HepG2 (cell line): ENCODE data around the gene GBGT1. TPM values are rescaled to one million over a fixed set of nuclear protein-coding genes. Genes with fewer than 3 reads are reported as not detected.

Experiments used
- ATAC-seq: fragments of 200-7000 bp; cut with Tn5 transposase; 3 replicates; pipeline ENCODE4 v1.9.1; 2020; ENCODE audit warnings: mild to moderate bottlenecking, moderate library complexity
- BruUV-seq: library from RNA; stranded (reverse); fragments of 400-500 nt; replicated peaks from 2 replicates; lab custom pipeline; 2021; lab: Mats Ljungman, UMichigan
- CTCF ChIA-PET: fragments of 300-600 bp; formaldehyde crosslinking; extraction: SDS; loops from one replicate; lab custom pipeline; 2021; ENCODE audit warnings: low total read pairs, inconsistent platforms, low intra/inter-chr PET ratio; lab: Yijun Ruan, JAX
- POLR2A ChIA-PET: fragments of 350-600 bp; sonication (Branson Sonifier 250); formaldehyde crosslinking; loops from one replicate; lab custom pipeline; 2020; ENCODE audit warnings: antibody characterized with exemption, inconsistent platforms; lab: Yijun Ruan, JAX
- DNase-seq: peaks from one replicate; pipeline ENCODE4 v3.0.0-alpha.2; 2015; ENCODE audit warnings: low spot score
- FAIRE-seq: peaks from 3 replicates; lab custom pipeline; 2011; peaks lifted over from hg19 to GRCh38; lab: Jason Lieb, UNC
- H2AFZ ChIP-seq: one replicate; pipeline ENCODE4 v1.6.1; 2011; ENCODE audit warnings: low read length, inconsistent platforms
- H3K27ac ChIP-seq: fragments of 300-600 bp; 3 replicates; pipeline ENCODE4 v1.8.0; 2011; ENCODE audit warnings: mixed run types, mild to moderate bottlenecking, mixed read lengths, low read length, inconsistent platforms; ENCODE audit not compliant: insufficient read depth; ENCODE audit errors: extremely low read length
- H3K27me3 ChIP-seq, 2 experiments: fragments of 200-600 bp in 1 of 2; 2 replicates in 1 of 2; 3 replicates in 1 of 2; pipeline versions ENCODE4 v1.6.0 to v1.8.0; 2011; ENCODE audit warnings: low read length in 2 of 2, mild to moderate bottlenecking in 2 of 2, moderate library complexity in 2 of 2, inconsistent platforms in 1 of 2; ENCODE audit not compliant: insufficient read depth in 2 of 2, control insufficient read depth in 1 of 2
- H3K36me3 ChIP-seq, 2 experiments: fragments of 200-600 bp in 1 of 2; replicated peaks in 1 of 2; 2 replicates in 1 of 2; 3 replicates in 1 of 2; pipeline versions ENCODE4 v1.5.1 to v1.8.0; 2011; ENCODE audit warnings: low read length in 2 of 2, inconsistent platforms in 1 of 2; ENCODE audit not compliant: insufficient read depth in 2 of 2, control insufficient read depth in 1 of 2
- H3K4me1 ChIP-seq: 2 replicates; pipeline ENCODE4 v1.5.1; 2012; ENCODE audit warnings: low read length, inconsistent platforms; ENCODE audit not compliant: insufficient read depth
- H3K4me2 ChIP-seq: 2 replicates; pipeline ENCODE4 v1.6.0; 2011; ENCODE audit warnings: low read depth, low read length, inconsistent platforms
- H3K4me3 ChIP-seq, 3 experiments: fragments of 200-600 bp in 1 of 3; sonication (generic), shearing (Covaris generic) in 1 of 3; replicated peaks in 1 of 3; 2 replicates each; pipeline ENCODE4 v1.5.1; 2011 to 2016; ENCODE audit warnings: low read length in 3 of 3, inconsistent platforms in 2 of 3, low read depth in 2 of 3, mild to moderate bottlenecking in 2 of 3, control low read depth in 1 of 3, mixed read lengths in 1 of 3; ENCODE audit not compliant: insufficient read depth in 1 of 3
- H3K79me2 ChIP-seq: one replicate; pipeline ENCODE4 v1.6.1; 2011; ENCODE audit warnings: low read length, inconsistent platforms; ENCODE audit not compliant: insufficient read depth
- H3K9ac ChIP-seq: 2 replicates; pipeline ENCODE4 v1.6.0; 2011; ENCODE audit warnings: mild to moderate bottlenecking, low read depth, low read length, inconsistent platforms; ENCODE audit not compliant: insufficient read depth
- H3K9me3 ChIP-seq: 2 replicates; pipeline ENCODE4 v1.5.1; 2012; ENCODE audit warnings: mild to moderate bottlenecking, low read length
- H4K20me1 ChIP-seq: 2 replicates; pipeline ENCODE4 v1.6.0; 2011; ENCODE audit warnings: inconsistent platforms, mild to moderate bottlenecking, low read length, moderate library complexity; ENCODE audit not compliant: insufficient read depth
- CBX5 ChIP-seq: sonication (generic); formaldehyde crosslinking; IDR thresholded peaks from 2 replicates; pipeline ENCODE4 v1.4.0; 2020; ENCODE audit warnings: missing genetic modification reagents, borderline replicate concordance
- DNMT1 ChIP-seq: sonication (generic); formaldehyde crosslinking; IDR thresholded peaks from 2 replicates; pipeline ENCODE4 v1.5.1; 2020; ENCODE audit warnings: mild to moderate bottlenecking, missing genetic modification reagents
- ELF3 ChIP-seq: IDR thresholded peaks from 2 replicates; pipeline ENCODE4 v1.6.1; 2016; ENCODE audit warnings: missing genetic modification reagents, missing compliant biosample characterization
- FLYWCH1 ChIP-seq: sonication (generic); formaldehyde crosslinking; IDR thresholded peaks from 2 replicates; pipeline ENCODE4 v1.8.1; 2023; ENCODE audit warnings: mild to moderate bottlenecking, missing genetic modification reagents
- GATAD1 ChIP-seq: IDR thresholded peaks from 2 replicates; pipeline ENCODE4 v1.6.1; 2016; ENCODE audit warnings: missing genetic modification reagents, missing compliant biosample characterization
- GMEB1 ChIP-seq: sonication (generic); formaldehyde crosslinking; IDR thresholded peaks from 2 replicates; pipeline ENCODE4 v1.5.1; 2020; ENCODE audit warnings: missing genetic modification reagents, mild to moderate bottlenecking, borderline replicate concordance
- KLF16 ChIP-seq, 2 experiments: sonication (generic) in 1 of 2; formaldehyde crosslinking in 1 of 2; IDR thresholded peaks; 2 replicates each; pipeline versions ENCODE4 v1.6.1 to v1.8.0; 2016 to 2023; ENCODE audit warnings: missing genetic modification reagents in 2 of 2, missing compliant biosample characterization in 1 of 2
- LCORL ChIP-seq, 2 experiments: fragments of 450-650 bp in 1 of 2; sonication (generic) in 1 of 2; formaldehyde crosslinking in 1 of 2; IDR thresholded peaks; 2 replicates each; pipeline versions ENCODE4 v1.5.0 to v1.6.1; 2017 to 2020; ENCODE audit warnings: antibody characterized with exemption in 1 of 2, missing genetic modification reagents in 1 of 2
- YEATS4 ChIP-seq: sonication (generic); formaldehyde crosslinking; IDR thresholded peaks from 2 replicates; pipeline ENCODE4 v1.4.0; 2020; ENCODE audit warnings: missing genetic modification reagents, borderline replicate concordance
- ZNF496 ChIP-seq: sonication (generic); formaldehyde crosslinking; IDR thresholded peaks from 2 replicates; pipeline ENCODE4 v1.8.1; 2023; ENCODE audit warnings: mild to moderate bottlenecking, moderate library complexity, missing genetic modification reagents; ENCODE audit not compliant: insufficient replicate concordance
- WGBS: methylation state at CpG from one replicate; pipeline ENCODE4 v1.1.6; 2017; ENCODE audit warnings: low lambda C conversion rate; 5-methylcytosine and 5-hydroxymethylcytosine counted together
- in situ Hi-C: cut with HindIII; loops from 2 replicates; pipeline ENCODE4 v1.10.0; 2017; ENCODE audit warnings: low pct_unique_long_range_greater_than_20kb; ENCODE audit not compliant: extremely low pct_ligation_motif_present
- intact Hi-C: fragments of 100-400 bp; cut with micrococcal nuclease; formaldehyde crosslinking; loops from one replicate; pipeline ENCODE4 v1.10.0; 2022; ENCODE audit not compliant: unreplicated experiment
- polyA plus RNA-seq, 8 experiments: library from polyadenylated mRNA; depleted of rRNA in 3 of 8; stranded (reverse) in 7 of 8; unstranded in 1 of 8; fragments of >200 nt; fragmentation: Illumina TruSeq in 4 of 8; extraction: Trizol in 4 of 8; gene quantifications; 2 replicates each; pipeline versions ENCODE4 v1.2.1 to v1.2.3, GENCODE V29; 2011 to 2016; ENCODE audit warnings: low read depth in 4 of 8, missing spikeins in 1 of 8, mixed read lengths in 1 of 8; ENCODE audit not compliant: insufficient read depth in 1 of 8
- total RNA-seq, 5 experiments: library from RNA; depleted of rRNA; stranded (reverse); fragments of >200 nt; fragmentation: Illumina TruSeq; extraction: Trizol; gene quantifications; 2 replicates each; pipeline ENCODE4 v1.2.3, GENCODE V29; 2016; ENCODE audit warnings: low read depth in 1 of 5
- TF ChIP-seq, protein P1 (sequence below): sonication (generic); formaldehyde crosslinking; IDR thresholded peaks from 2 replicates; pipeline ENCODE4 v1.4.0; 2020; ENCODE audit warnings: missing genetic modification reagents, borderline replicate concordance
- TF ChIP-seq, protein P2 (sequence below): sonication (generic); formaldehyde crosslinking; IDR thresholded peaks from 2 replicates; pipeline ENCODE4 v1.5.0; 2020; ENCODE audit warnings: mild to moderate bottlenecking, missing genetic modification reagents, borderline replicate concordance

GBGT1 gene
- total and polyA plus RNA-seq, 2 of the 13 experiments (the other 11 are each of a cell fraction or from before 2014, with no cell fraction given) = not detected

DNA sequence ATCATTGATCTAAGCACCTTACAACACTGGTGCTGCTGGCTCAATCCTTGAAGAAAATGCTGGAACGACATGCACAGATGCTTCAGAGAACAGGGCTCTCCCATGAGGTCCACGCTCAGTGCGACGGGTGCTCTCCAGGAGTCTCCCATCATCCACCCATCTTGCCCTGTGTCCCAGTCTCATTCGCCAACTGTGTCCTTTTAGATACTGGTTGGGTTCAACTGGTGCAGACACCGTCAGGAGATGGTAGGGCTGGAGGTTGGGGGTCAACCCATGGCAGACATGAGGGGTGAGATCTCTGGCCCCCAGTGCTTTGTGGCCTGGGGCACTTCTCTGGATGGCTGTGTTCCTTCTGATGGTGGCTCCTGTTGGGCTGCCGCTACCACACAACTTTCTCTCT is 46.9 kb upstream of the GBGT1 start:
- ATAC-seq (no peak), FAIRE-seq (no peak), DNase-seq (no peak)
- no peaks in the 10 kb centered on the region for H3K36me3 ChIP-seq
- no peaks in the 10 kb centered on the region for H3K79me2 ChIP-seq
- no peak overlapping the region for H3K27ac ChIP-seq
- intact Hi-C loops = no loop called here
- 63% methylated on average over 4 of the region's 7 CpGs for WGBS
- BruUV-seq = no TSS peak
- ChIA-PET CTCF (no interaction called here), POLR2A (no interaction called here)
- no peak overlapping the region for H2AFZ ChIP-seq
- H3K4me1 ChIP-seq = no peaks in the 10 kb centered on the region; the same call in 1 of the 2 replicates
- in situ Hi-C loops = no loop called here
- H3K9me3 ChIP-seq = no peaks in the 10 kb centered on the region
- no peak overlapping the region for H3K4me2 ChIP-seq
- H4K20me1 ChIP-seq = no peaks in the 10 kb centered on the region
- peaks cover 2 to 16% of the 10 kb centered on the region in 2 experiments; a peak in 2 of 5 replicates for H3K27me3 ChIP-seq
- H3K4me3 ChIP-seq = no peak overlapping the region
- H3K9ac ChIP-seq = no peak overlapping the region
- TF ChIP-seq ZNF496 (no peak), LCORL (IDR thresholded peaks at IDR 0.05) (no peak), LCORL (CRISPR knock-in tag; IDR thresholded peaks at IDR 0.05) (no peak), CBX5 (CRISPR knock-in tag) (no peak), GMEB1 (CRISPR knock-in tag) (no peak), YEATS4 (no peak), DNMT1 (CRISPR knock-in tag) (no peak), KLF16 (CRISPR knock-in tag; IDR thresholded peaks at IDR 0.05) (no peak), ELF3 (CRISPR knock-in tag) (no peak), GATAD1 (CRISPR knock-in tag) (no peak), FLYWCH1 (CRISPR knock-in tag) (no peak)
- TF ChIP-seq, protein P1, sequence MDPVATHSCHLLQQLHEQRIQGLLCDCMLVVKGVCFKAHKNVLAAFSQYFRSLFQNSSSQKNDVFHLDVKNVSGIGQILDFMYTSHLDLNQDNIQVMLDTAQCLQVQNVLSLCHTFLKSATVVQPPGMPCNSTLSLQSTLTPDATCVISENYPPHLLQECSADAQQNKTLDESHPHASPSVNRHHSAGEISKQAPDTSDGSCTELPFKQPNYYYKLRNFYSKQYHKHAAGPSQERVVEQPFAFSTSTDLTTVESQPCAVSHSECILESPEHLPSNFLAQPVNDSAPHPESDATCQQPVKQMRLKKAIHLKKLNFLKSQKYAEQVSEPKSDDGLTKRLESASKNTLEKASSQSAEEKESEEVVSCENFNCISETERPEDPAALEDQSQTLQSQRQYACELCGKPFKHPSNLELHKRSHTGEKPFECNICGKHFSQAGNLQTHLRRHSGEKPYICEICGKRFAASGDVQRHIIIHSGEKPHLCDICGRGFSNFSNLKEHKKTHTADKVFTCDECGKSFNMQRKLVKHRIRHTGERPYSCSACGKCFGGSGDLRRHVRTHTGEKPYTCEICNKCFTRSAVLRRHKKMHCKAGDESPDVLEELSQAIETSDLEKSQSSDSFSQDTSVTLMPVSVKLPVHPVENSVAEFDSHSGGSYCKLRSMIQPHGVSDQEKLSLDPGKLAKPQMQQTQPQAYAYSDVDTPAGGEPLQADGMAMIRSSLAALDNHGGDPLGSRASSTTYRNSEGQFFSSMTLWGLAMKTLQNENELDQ (CRISPR knock-in tag) = no peak
- TF ChIP-seq, protein P2, sequence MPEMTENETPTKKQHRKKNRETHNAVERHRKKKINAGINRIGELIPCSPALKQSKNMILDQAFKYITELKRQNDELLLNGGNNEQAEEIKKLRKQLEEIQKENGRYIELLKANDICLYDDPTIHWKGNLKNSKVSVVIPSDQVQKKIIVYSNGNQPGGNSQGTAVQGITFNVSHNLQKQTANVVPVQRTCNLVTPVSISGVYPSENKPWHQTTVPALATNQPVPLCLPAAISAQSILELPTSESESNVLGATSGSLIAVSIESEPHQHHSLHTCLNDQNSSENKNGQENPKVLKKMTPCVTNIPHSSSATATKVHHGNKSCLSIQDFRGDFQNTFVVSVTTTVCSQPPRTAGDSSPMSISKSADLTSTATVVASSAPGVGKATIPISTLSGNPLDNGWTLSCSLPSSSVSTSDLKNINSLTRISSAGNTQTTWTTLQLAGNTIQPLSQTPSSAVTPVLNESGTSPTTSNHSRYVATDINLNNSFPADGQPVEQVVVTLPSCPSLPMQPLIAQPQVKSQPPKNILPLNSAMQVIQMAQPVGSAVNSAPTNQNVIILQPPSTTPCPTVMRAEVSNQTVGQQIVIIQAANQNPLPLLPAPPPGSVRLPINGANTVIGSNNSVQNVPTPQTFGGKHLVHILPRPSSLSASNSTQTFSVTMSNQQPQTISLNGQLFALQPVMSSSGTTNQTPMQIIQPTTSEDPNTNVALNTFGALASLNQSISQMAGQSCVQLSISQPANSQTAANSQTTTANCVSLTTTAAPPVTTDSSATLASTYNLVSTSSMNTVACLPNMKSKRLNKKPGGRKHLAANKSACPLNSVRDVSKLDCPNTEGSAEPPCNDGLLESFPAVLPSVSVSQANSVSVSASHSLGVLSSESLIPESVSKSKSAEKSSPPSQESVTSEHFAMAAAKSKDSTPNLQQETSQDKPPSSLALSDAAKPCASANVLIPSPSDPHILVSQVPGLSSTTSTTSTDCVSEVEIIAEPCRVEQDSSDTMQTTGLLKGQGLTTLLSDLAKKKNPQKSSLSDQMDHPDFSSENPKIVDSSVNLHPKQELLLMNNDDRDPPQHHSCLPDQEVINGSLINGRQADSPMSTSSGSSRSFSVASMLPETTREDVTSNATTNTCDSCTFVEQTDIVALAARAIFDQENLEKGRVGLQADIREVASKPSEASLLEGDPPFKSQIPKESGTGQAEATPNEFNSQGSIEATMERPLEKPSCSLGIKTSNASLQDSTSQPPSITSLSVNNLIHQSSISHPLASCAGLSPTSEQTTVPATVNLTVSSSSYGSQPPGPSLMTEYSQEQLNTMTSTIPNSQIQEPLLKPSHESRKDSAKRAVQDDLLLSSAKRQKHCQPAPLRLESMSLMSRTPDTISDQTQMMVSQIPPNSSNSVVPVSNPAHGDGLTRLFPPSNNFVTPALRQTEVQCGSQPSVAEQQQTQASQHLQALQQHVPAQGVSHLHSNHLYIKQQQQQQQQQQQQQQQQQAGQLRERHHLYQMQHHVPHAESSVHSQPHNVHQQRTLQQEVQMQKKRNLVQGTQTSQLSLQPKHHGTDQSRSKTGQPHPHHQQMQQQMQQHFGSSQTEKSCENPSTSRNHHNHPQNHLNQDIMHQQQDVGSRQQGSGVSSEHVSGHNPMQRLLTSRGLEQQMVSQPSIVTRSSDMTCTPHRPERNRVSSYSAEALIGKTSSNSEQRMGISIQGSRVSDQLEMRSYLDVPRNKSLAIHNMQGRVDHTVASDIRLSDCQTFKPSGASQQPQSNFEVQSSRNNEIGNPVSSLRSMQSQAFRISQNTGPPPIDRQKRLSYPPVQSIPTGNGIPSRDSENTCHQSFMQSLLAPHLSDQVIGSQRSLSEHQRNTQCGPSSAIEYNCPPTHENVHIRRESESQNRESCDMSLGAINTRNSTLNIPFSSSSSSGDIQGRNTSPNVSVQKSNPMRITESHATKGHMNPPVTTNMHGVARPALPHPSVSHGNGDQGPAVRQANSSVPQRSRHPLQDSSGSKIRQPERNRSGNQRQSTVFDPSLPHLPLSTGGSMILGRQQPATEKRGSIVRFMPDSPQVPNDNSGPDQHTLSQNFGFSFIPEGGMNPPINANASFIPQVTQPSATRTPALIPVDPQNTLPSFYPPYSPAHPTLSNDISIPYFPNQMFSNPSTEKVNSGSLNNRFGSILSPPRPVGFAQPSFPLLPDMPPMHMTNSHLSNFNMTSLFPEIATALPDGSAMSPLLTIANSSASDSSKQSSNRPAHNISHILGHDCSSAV (CRISPR knock-in tag) = no peak
